ENCODE measurements around the gene RUVBL1.

- TF ChIP-seq CTCF (conservative IDR thresholded peaks at IDR 0.05; ENCODE audit: low read depth, low read length) = no peak
- no peak for TF ChIP-seq EZH2 (IDR thresholded peaks at IDR 0.05; ENCODE audit: borderline replicate concordance, low read depth, low read length, poor library complexity, severe bottlenecking)
These were observed 34.5 kb downstream of the RUVBL1 start for GRCh38 chr3:128089135-128089534.
